Hematopoietic multipotent progenitor cell (in vitro differentiated cells): ENCODE data around the gene PWP1. TPM values are rescaled to one million over a fixed set of nuclear protein-coding genes. Genes with fewer than 3 reads are reported as not detected.

ENCODE experiments used
- DNase-seq, 3 donors: peaks; one replicate each; pipeline ENCODE4 v3.0.0-alpha.2; 2011 to 2015; ENCODE audit warnings: low read depth in 2 of 3, low spot score in 2 of 3
- total RNA-seq: library from RNA; depleted of rRNA; stranded (reverse); fragments of >200 nt; gene quantifications from one replicate; pipeline ENCODE4 v1.2.3, GENCODE V29; 2012

Gene PWP1
- total RNA-seq = 87.8 TPM

DNA sequence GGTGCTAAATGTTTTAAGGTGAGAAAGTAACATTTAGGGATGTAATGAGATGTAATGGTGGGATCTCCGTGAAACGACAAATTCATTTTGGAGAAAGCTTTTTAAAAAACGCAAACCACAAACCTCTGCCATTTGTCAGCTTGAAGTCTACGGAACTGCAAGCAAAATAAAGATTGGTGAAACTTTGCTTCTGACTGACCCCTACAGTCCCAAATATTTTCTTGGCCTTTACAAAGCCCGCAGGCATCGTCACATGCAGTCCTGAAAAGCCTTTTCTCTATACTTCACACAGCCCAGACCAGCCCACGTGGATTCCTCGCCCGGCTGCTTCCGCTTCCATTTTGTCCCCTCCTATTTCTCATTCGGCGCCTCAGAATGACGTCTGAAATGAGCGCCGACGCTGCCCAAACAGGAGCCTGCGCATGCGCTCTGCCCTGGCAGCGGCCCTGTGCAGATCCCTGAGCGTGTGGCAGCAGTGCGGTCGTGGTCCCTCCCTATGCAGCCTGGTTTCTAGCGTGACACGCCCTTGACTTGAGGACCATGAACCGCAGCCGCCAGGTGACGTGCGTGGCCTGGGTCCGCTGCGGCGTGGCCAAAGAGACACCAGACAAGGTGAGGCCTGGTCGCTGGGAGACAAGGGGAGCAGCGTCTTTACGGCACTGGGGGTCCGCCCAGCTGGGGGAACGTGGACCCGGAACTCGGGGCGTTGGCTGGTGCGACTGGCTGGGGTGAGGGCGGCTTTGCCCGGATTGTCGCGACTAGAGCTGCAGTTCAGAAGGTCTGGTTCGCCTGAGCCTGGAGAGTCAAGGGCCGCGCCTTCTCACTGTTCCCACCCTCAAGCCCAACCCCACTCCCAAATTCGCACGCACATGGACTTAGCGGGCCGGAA lies at the start of gene PWP1:
TSS of gene PWP1 (plus strand) at position 440 of the 889 bp plus-strand sequence. CDS start at position 541, 101 bp downstream.
- DNase-seq = peak; percentile 98 to 99 (median 99)

DNA sequence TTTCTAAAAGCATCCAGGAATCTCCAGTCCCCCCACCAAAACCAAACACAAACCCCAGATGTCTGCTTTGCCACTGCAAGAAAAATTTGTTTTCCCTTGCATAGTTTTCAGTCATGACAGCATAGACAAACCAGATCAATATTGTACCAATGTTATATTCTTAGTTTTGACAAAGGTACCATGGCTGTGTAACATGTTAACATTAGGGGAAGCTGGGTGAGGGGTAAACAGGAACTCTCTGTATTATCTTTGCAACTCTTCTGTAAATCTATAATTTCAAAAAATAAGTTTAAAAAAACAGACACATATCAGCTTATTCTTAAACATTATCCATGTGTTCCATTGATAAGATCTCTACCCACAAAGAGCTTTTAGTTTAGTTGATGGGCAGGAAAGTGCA lies 44.4 kb upstream of the PWP1 start:
- DNase-seq = no peak

DNA sequence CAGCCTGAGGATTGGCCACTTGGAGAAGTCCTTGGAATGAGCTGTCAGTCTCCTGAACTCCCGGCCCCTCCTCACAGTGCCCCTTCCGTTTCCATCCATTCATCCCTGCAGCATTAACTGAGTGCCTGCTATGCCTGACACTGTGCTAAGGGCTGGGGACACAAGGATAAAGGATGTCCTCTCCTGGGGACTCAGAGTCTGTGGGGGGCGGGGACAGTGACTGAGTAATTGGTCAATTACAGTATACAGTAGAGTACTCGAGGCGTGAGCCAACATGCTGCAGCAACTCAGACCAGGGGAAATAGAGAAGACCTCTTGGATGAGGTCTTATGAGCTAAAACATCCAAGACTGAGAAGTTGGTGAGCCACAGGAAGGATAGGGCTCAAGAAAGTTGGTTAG lies 43.4 kb upstream of the PWP1 start:
- DNase-seq = no peak

- no peak for DNase-seq
Observed at GRCh38 chr12:107645630-107646333, 39.8 kb upstream of the PWP1 start.

DNA sequence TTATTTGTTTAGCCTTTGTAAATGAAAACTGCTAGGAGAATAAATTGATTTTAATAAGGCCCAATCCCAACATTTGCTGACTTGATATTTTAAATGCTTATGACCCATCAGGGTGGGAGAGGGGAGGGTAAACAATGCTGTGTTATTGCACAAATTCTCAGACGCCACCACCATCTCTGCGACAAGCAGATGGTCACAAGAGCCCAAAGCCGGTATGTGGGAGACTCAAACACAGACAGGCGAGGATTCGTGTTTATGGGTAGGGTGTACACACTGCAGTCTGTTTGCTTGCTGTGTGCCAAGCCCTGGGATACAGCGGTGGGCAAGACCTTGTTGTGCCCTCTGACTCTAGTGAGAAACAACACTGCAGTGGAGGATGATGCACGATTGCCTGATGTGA lies 39.2 kb upstream of the PWP1 start:
- no peak for DNase-seq

DNA sequence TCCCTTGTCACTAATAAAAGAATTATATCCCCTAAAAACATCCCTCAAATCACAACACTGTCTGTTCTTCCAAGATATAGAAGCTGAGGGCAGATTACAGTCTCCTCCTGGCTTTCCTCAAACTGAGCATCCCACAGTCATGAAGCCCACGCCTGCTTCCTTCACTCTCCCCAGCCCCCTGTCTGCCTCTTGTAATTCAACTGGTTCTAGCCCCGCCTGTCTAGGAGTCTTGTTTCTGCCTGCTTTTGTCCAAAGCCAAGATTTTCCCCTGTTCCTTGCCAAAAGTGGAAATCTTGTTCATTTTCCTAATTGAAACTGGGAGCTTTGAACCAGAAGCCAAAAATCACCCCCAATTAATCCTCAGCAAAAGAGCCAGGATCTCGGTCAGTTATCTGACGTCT lies 35.9 kb upstream of the PWP1 start:
- DNase-seq = no peak

DNA sequence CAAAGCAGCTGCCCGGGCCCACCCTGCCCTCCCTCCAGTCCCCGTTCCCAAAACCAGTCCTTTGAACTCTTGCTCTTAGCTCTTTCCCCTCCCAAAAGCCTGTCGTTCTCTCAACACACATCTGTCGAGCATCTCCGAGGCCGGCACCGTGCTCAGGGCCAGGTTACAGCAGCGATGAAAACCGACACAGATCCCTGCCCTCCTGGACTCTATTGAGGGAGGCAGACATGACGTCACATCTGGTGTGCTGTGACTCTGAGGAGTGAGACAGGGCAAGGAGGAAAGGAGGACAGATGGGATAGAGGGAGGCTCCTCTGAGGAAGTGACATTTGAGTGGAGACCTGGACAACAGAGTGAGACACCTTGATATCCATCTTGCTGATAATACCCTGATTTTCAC lies 34.6 kb upstream of the PWP1 start:
- DNase-seq = no peak

- no peak for DNase-seq
Observed at GRCh38 chr12:107651571-107652449, 33.8 kb upstream of the PWP1 start.

DNA sequence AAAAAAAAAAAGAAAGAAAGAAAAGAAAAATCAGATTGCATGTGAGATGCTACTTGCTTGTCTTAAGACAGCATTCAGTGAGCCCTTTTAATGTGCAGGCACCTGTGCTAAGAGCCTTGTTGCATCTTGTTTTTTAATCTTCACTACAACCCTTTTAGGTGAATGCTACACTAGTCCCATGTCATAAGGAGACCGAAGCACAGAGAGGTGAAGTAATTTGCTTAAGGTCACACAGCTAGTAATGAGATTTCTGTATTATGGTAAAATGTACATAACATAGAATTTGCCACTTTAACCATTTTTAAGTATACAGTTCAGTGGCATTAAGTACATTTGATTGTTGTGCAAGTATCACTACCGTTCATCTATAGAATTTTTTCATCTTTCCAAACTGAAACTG lies 32.1 kb upstream of the PWP1 start:
- DNase-seq = no peak

DNA sequence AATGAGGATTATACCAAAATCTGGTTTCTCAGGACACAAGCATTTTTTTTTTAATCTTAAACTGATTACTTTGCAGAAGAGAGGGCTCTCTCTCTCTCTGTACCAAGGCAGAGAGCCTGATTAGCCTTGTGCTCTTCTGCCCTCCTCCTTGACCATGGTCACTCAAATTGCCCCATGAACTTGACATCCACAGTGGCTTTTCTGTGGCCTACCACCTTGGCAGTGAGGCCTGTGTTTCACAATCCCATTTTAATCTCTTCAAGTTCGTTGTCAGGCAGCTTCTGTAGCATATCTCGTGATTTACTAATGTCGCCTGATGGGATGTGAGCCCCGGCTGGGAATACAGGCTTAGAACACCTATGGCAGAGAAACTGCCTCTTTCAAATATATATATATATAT lies 30.7 kb upstream of the PWP1 start:
- no peak for DNase-seq

DNA sequence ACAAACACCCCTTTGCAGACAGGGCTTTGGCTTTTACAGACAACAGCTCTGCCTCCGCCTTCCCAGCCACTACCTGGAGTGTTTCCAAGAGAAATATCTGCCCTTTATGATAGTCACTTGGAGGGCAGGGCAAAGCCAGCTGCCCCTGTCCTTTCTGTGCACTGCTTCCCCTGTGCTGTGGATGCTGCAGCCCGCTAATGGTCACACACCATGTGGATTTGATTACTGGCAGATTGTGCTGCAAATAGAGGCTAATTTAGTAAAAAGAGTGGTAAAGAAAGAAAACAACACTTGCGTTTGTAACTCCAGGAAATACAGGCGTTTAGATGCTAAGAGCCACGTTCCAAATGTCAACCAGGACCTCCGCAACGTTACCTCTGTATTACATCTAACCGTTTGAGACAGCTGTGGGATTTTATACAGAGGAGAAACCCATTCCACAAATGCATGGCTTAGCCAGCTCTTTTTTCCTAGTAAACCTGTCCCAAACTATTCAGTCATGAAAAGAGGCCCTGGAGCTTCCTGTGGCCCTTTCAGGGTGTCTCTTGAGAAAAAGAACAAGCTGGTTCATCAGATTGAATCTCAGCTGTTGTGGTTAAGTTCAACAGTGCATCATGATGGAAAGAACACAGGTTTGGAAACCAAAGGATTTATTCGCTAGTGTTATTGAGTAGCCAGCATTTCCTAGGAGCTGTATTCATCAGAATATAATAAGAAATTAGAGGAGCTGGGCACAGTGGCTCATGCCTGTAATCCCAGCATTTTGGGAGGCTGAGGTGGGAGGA lies 30.1 kb upstream of the PWP1 start:
- no peak for DNase-seq

DNA sequence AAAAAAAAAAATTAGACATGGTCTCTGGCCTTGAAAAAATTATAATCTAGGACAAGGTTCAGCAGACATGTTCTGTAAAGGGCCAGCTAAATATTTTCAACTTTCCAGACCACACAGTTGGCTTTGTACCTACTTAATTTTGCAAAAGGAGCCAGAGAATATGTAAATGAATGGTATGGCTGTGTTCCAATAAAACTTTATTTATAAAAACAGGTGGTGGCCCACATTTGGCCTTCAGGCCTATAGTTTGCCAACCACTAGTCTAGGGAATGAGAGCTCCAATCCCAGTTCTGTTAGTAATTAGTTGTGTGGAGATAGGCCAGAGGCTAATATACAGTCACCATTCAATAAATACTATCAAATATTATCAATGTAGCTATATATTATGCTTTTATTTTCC lies 29.3 kb upstream of the PWP1 start:
- DNase-seq = no peak

- no peak for DNase-seq
Observed at GRCh38 chr12:107657133-107657532, 28.5 kb upstream of the PWP1 start.

GRCh38 chr12:107657621-107658020 lies 28.0 kb upstream of the PWP1 start:
- no peak for DNase-seq

DNA sequence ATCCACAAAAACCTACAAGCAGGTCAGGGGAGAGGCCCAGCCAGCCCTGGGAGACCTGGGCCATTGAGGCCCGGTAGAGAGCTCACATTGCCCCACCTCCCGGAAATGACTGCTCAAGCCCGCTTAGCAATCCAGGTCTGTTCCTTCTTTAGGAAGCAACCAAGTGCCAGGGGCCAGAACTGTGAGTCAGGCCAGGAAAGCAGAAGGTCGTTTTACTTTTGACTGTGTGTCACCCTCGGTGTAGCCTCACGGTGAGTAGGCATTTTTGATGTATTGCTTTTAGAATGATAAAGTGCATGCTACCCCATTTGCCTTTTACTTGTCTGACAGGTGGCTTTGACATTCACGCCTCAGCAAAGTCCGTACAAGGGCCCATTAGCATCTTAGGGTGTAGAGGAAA lies 25.4 kb upstream of the PWP1 start:
- peak in 2 of 3 donors; percentile 15 to 26 for DNase-seq

- no peak for DNase-seq
Observed at GRCh38 chr12:107660861-107661415, 24.7 kb upstream of the PWP1 start.

DNA sequence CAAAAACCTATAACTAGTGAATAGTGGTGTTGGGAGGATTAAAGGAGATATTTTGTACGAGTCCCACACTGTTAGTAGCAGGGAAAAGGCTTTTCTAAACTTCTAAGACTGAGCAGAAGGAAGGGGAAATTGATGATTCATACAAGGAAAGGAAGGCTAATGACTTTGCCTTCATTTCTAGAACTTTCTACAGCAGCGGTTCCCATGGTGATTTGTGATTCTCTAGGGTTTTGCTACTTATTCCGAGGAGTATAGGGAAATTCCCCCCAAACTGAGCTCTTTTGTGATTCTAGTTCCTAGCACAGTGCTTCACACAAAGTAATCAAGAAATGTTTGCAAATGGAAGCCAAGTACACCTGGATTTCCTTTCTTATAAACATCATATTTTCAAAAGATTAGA lies 23.8 kb upstream of the PWP1 start:
- no peak for DNase-seq

DNA sequence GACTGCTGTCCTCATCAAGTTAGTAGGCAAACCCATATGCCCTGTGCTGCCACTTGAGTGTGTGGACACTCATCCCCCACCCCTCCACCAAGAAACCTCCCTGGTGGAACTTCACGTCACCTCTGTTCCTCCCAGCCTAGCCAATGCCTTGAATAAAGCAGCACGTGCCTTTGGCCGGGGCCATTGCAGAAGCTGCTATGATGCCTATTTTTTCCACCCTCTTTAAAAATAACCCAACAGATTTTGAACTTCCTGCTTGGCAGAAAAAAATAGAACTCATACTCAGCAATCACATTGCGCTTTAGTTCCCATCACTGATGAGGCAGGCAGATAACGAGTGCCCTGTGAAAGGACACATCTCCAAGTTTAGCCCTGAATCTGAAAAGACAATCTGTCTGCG lies 23.1 kb upstream of the PWP1 start:
- peak in 1 of 3 donors; percentile 33 for DNase-seq

GRCh38 chr12:107663277-107663676 lies 22.3 kb upstream of the PWP1 start:
- no peak for DNase-seq

GRCh38 chr12:107666009-107666408 lies 19.6 kb upstream of the PWP1 start:
- no peak for DNase-seq
